ENCODE results near the gene SMYD2. TPM values are rescaled to one million over a fixed set of nuclear protein-coding genes. Genes with fewer than 3 reads are reported as not detected.

Gene SMYD2
- total and polyA plus RNA-seq, 2 of the 8 experiments (the other 6 are each of a cell fraction or from before 2014, with no cell fraction given): 3.0 to 5.2 TPM

DNA sequence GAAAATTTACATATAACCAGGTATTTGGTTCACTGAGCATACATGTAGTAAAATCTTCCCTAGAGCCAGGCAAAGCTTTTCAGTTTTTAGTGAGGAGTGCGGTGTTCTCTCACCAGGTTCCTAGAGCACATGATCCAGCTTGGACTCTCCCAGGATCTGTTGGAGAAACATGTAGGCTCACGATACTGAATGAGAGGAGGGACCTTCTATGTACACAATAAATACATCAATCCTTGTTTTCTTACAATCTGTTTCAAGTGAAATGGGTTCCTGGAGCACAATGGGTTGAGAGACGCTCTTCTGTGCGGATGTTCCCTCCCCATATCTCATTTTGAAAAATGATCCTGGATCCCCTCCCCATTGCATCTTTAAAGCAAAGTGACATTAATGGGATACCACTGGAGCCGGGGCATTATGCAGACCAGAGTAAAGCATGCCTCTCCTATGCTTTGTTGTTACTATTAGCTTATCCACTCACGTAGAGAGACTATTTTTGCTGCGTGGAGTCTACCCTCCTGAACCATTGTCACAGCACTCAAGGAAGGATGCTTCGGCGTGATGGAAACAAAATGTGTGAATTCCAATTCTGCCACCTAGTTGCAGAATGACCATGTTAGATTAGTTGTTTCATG, 19.3 kb downstream of the SMYD2 start:
- no peak overlapping the region for H3K56ac ChIP-seq (replicated peaks; ENCODE audit: insufficient read length, low read depth, low read length)
- H2BK120ac ChIP-seq (replicated peaks; ENCODE audit: low read depth, low read length): no peak overlapping the region
- no peak overlapping the region for H3K4me2 ChIP-seq (ENCODE audit: insufficient read depth in 1 of 2, low read depth in 2 of 2, low read length in 2 of 2)
- WGBS, 2 experiments (ENCODE audit: extremely low coverage in 1 of 2, insufficient coverage in 1 of 2, insufficient read length in 1 of 2, insufficient replicate concordance in 2 of 2, low coverage in 1 of 2, low lambda C conversion rate in 2 of 2, missing lambda C conversion rate in 1 of 2): 91% methylated on average over 9 of the region's 9 CpGs; no CpG with 5 or more reads in 1 of the 2 experiments
- no peaks in the 10 kb centered on the region for H4K20me1 ChIP-seq (replicated peaks in 1 of 2; ENCODE audit: control insufficient read depth in 1 of 2, insufficient read depth in 2 of 2, low read length in 2 of 2)
- H2AK5ac ChIP-seq (ENCODE audit: low read depth, low read length): no peak overlapping the region
- H3K23me2 ChIP-seq (ENCODE audit: low read depth, low read length): no peaks in the 10 kb centered on the region
- H2BK12ac ChIP-seq (ENCODE audit: low read depth, low read length): no peak overlapping the region
- FAIRE-seq: no peak
- H3K36me3 ChIP-seq (ENCODE audit: control insufficient read depth in 2 of 4, insufficient read depth in 4 of 4, low read length in 3 of 4): no peaks in the 10 kb centered on the region
- H3K4ac ChIP-seq (replicated peaks; ENCODE audit: insufficient read length, low read depth, low read length): no peak overlapping the region
- no peak overlapping the region for H3K23ac ChIP-seq (ENCODE audit: insufficient read length)
- H2BK15ac ChIP-seq (ENCODE audit: low read length): no peak overlapping the region
- ChIA-PET POLR2A (ENCODE audit: partially characterized antibody) (interaction anchor here (1.5 kb wide), 1 partner anchor 17 kb away, joined by 5 read pairs; no protein-coding TSS in a partner anchor), CTCF (ENCODE audit: partially characterized antibody) (interaction anchor here (0.6 to 10.7 kb wide), 5 partner anchors 12 to 40 kb away, joined by 3 to 108 read pairs (median 5); no protein-coding TSS in a partner anchor)
- no peak overlapping the region for H3K9ac ChIP-seq (replicated peaks in 1 of 4; ENCODE audit: extremely low read depth in 1 of 4, low read depth in 3 of 4, low read length in 3 of 4)
- H3K27me3 ChIP-seq (replicated peaks in 1 of 4; ENCODE audit: control insufficient read depth in 3 of 4, extremely low read depth in 1 of 4, insufficient read depth in 3 of 4, low read length in 3 of 4): peaks cover 0 to 8% (median 7%) of the 10 kb centered on the region in 4 experiments; a peak in 6 of 7 replicates
- no peak overlapping the region for H3K27ac ChIP-seq (ENCODE audit: low read depth, low read length)
- peaks cover 0 to 4% (median 2%) of the 10 kb centered on the region in 4 experiments; a peak in 3 of 7 replicates for H3K4me1 ChIP-seq (replicated peaks in 1 of 4; ENCODE audit: control insufficient read depth in 3 of 4, insufficient read depth in 4 of 4, low read length in 3 of 4)
- no peak overlapping the region for H2BK20ac ChIP-seq (ENCODE audit: low read length)
- H2AFZ ChIP-seq (ENCODE audit: low read length): no peak overlapping the region
- H3K79me1 ChIP-seq (ENCODE audit: low read depth, low read length): no peaks in the 10 kb centered on the region
- no peak overlapping the region for H4K91ac ChIP-seq (replicated peaks; ENCODE audit: insufficient read length, low read length)
- H3K9me3 ChIP-seq (ENCODE audit: insufficient read depth in 2 of 2, low read depth in 1 of 2, low read length in 1 of 2): no peaks in the 10 kb centered on the region
- H3K14ac ChIP-seq (ENCODE audit: insufficient read length): no peak overlapping the region
- H3K18ac ChIP-seq (ENCODE audit: extremely low read depth, low read length): no peak overlapping the region
- no peaks in the 10 kb centered on the region for H3K79me2 ChIP-seq (ENCODE audit: control insufficient read depth in 1 of 2, insufficient read depth in 2 of 2, low read length in 2 of 2)
- no peak for DNase-seq (ENCODE audit: low read depth in 1 of 2, low spot score in 2 of 2)
- H2BK5ac ChIP-seq (ENCODE audit: low read depth, low read length): no peak overlapping the region
- no peak overlapping the region for H4K5ac ChIP-seq (ENCODE audit: insufficient read length, low read depth, low read length)
- H3K4me3 ChIP-seq (ENCODE audit: extremely low read depth in 1 of 4, insufficient read depth in 2 of 4, low read depth in 3 of 4, low read length in 4 of 4): no peak overlapping the region
- H4K8ac ChIP-seq (ENCODE audit: extremely low read depth, insufficient read depth, low read length): no peak overlapping the region
- TF ChIP-seq HDAC2 (IDR thresholded peaks at IDR 0.05; ENCODE audit: borderline replicate concordance in 1 of 2, low read depth in 2 of 2, low read length in 2 of 2): no peak
- no peak for TF ChIP-seq POLR2A (IDR thresholded peaks at IDR 0.05; ENCODE audit: control extremely low read depth in 1 of 2, low read depth in 2 of 2, low read length in 2 of 2)
- no peak for TF ChIP-seq ZNF274 (IDR thresholded peaks at IDR 0.05; ENCODE audit: borderline replicate concordance, extremely low read depth, low read length)
- no peak for TF ChIP-seq RFX5 (IDR thresholded peaks at IDR 0.05; ENCODE audit: borderline replicate concordance, low read depth, low read length)
- TF ChIP-seq CBX8 (IDR thresholded peaks at IDR 0.05; ENCODE audit: borderline replicate concordance, low read depth, low read length): no peak
- TF ChIP-seq SIN3A (conservative IDR thresholded peaks at IDR 0.05 in 1 of 2, IDR thresholded peaks at IDR 0.05 in 1 of 2; ENCODE audit: low read depth in 1 of 2, low read length in 2 of 2): no peak
- no peak for TF ChIP-seq PHF8 (conservative IDR thresholded peaks at IDR 0.05; ENCODE audit: low read depth, low read length)
- no peak for TF ChIP-seq E2F6 (IDR thresholded peaks at IDR 0.05)
- TF ChIP-seq SP4 (IDR thresholded peaks at IDR 0.05; ENCODE audit: low read length): no peak
- no peak for TF ChIP-seq BACH1 (IDR thresholded peaks at IDR 0.05; ENCODE audit: low read length)
- TF ChIP-seq SRF (IDR thresholded peaks at IDR 0.05; ENCODE audit: low read depth, low read length): no peak
- no peak for TF ChIP-seq CBX5 (IDR thresholded peaks at IDR 0.05; ENCODE audit: low read depth, low read length)
- no peak for TF ChIP-seq SUZ12 (IDR thresholded peaks at IDR 0.05; ENCODE audit: low read length)

Measured in H1 (cell line).